ENCODE data around the gene FLNB.

FLNB gene

GRCh38 chr3:58122936-58123700 is 114.9 kb downstream of the FLNB start:
- DNase-seq (ENCODE audit: low read depth) = no peak
- no peak for TF ChIP-seq CTCF (conservative IDR thresholded peaks at IDR 0.05; ENCODE audit: control insufficient read depth, insufficient read depth, low read depth, low read length)
- no peak overlapping the region for H3K4me3 ChIP-seq (ENCODE audit: control insufficient read depth, low read depth, low read length)

GRCh38 chr3:58124387-58124786 is 116.2 kb downstream of the FLNB start:
- no peak for TF ChIP-seq CTCF (conservative IDR thresholded peaks at IDR 0.05; ENCODE audit: control insufficient read depth, insufficient read depth, low read depth, low read length)
- DNase-seq (ENCODE audit: low read depth) = no peak
- H3K4me3 ChIP-seq (ENCODE audit: control insufficient read depth, low read depth, low read length) = no peak overlapping the region

- TF ChIP-seq CTCF (conservative IDR thresholded peaks at IDR 0.05; ENCODE audit: control insufficient read depth, insufficient read depth, low read depth, low read length) = no peak
- no peak overlapping the region for H3K4me3 ChIP-seq (ENCODE audit: control insufficient read depth, low read depth, low read length)
- DNase-seq (ENCODE audit: low read depth) = no peak
Measured at GRCh38 chr3:58129041-58129770, 121.0 kb downstream of the FLNB start.

GRCh38 chr3:58130591-58130990 is 122.4 kb downstream of the FLNB start:
- no peak for DNase-seq (ENCODE audit: low read depth)
- no peak for TF ChIP-seq CTCF (conservative IDR thresholded peaks at IDR 0.05; ENCODE audit: control insufficient read depth, insufficient read depth, low read depth, low read length)
- H3K4me3 ChIP-seq (ENCODE audit: control insufficient read depth, low read depth, low read length) = no peak overlapping the region

GRCh38 chr3:58131101-58131825 is 123.0 kb downstream of the FLNB start:
- DNase-seq (ENCODE audit: low read depth) = no peak
- no peak for TF ChIP-seq CTCF (conservative IDR thresholded peaks at IDR 0.05; ENCODE audit: control insufficient read depth, insufficient read depth, low read depth, low read length)
- H3K4me3 ChIP-seq (ENCODE audit: control insufficient read depth, low read depth, low read length) = no peak overlapping the region

GRCh38 chr3:58132850-58133249 is 124.6 kb downstream of the FLNB start:
- H3K4me3 ChIP-seq (ENCODE audit: control insufficient read depth, low read depth, low read length) = no peak overlapping the region
- DNase-seq (ENCODE audit: low read depth) = no peak
- no peak for TF ChIP-seq CTCF (conservative IDR thresholded peaks at IDR 0.05; ENCODE audit: control insufficient read depth, insufficient read depth, low read depth, low read length)
